Measurements from ENCODE around the gene CDCA5. TPM values are rescaled to one million over a fixed set of nuclear protein-coding genes. Genes with fewer than 3 reads are reported as not detected.

The CDCA5 gene
- polyA plus RNA-seq, 1 donor from 2014 or later, result 2.0 TPM

GRCh38 chr11:65078786-65079342 is 5.0 kb downstream of the CDCA5 start:
- H3K27ac Mint-ChIP-seq, result peak overlapping the region in 1 of 3 donors; percentile 96
- H3K36me3 Mint-ChIP-seq, result no peaks in the 10 kb centered on the region
- H3K4me1 Mint-ChIP-seq, result peaks cover 11 to 16% (median 16%) of the 10 kb centered on the region in 3 donors
- H3K27me3 Mint-ChIP-seq, result no peaks in the 10 kb centered on the region
- peak overlapping the region in 1 of 4 donors; percentile 81 for H3K4me3 Mint-ChIP-seq
- H3K9me3 Mint-ChIP-seq, result no peaks in the 10 kb centered on the region

GRCh38 chr11:65078151-65078550 is 5.7 kb downstream of the CDCA5 start:
- Mint-ChIP-seq H3K9me3 (no peaks in the 10 kb centered on the region), H3K27ac (peak overlapping the region in 2 of 3 donors; percentile 85 to 96), H3K36me3 (no peaks in the 10 kb centered on the region), H3K27me3 (no peaks in the 10 kb centered on the region), H3K4me1 (peaks cover 9 to 14% (median 13%) of the 10 kb centered on the region in 3 donors), H3K4me3 (peak overlapping the region in 2 of 4 donors; percentile 30 to 90)

- no peaks in the 10 kb centered on the region for H3K9me3 Mint-ChIP-seq
- no peak overlapping the region for H3K4me3 Mint-ChIP-seq
- H3K27me3 Mint-ChIP-seq, result no peaks in the 10 kb centered on the region
- H3K36me3 Mint-ChIP-seq, result no peaks in the 10 kb centered on the region
- H3K4me1 Mint-ChIP-seq, result peaks cover 9 to 12% (median 10%) of the 10 kb centered on the region in 3 donors
- no peak overlapping the region for H3K27ac Mint-ChIP-seq
These were observed 6.4 kb downstream of the CDCA5 start for GRCh38 chr11:65077451-65077850.

- Mint-ChIP-seq H3K4me1 (peaks cover 5 to 9% (median 6%) of the 10 kb centered on the region in 3 donors), H3K4me3 (no peak overlapping the region), H3K27me3 (no peaks in the 10 kb centered on the region), H3K27ac (no peak overlapping the region), H3K36me3 (no peaks in the 10 kb centered on the region), H3K9me3 (no peaks in the 10 kb centered on the region)
These were observed 11.2 kb downstream of the CDCA5 start for GRCh38 chr11:65072631-65072966.

- Mint-ChIP-seq H3K27ac (peak overlapping the region in 2 of 3 donors; percentile 31 to 55), H3K9me3 (no peaks in the 10 kb centered on the region), H3K27me3 (no peaks in the 10 kb centered on the region), H3K4me3 (peak overlapping the region in 1 of 4 donors; percentile 12), H3K4me1 (peaks cover 5 to 9% (median 6%) of the 10 kb centered on the region in 3 donors), H3K36me3 (no peaks in the 10 kb centered on the region)
These were observed 11.8 kb downstream of the CDCA5 start for GRCh38 chr11:65071907-65072630.

GRCh38 chr11:65069217-65069616 is 14.6 kb downstream of the CDCA5 start:
- no peak overlapping the region for H3K4me3 Mint-ChIP-seq
- no peaks in the 10 kb centered on the region for H3K27me3 Mint-ChIP-seq

GRCh38 chr11:65067446-65067845 is 16.4 kb downstream of the CDCA5 start:
- H3K27me3 Mint-ChIP-seq, result no peaks in the 10 kb centered on the region
- H3K27ac Mint-ChIP-seq, result no peak overlapping the region
- H3K4me3 Mint-ChIP-seq, result no peak overlapping the region
- H3K9me3 Mint-ChIP-seq, result no peaks in the 10 kb centered on the region
- no peaks in the 10 kb centered on the region for H3K36me3 Mint-ChIP-seq
- peaks cover 4 to 9% (median 5%) of the 10 kb centered on the region in 3 donors for H3K4me1 Mint-ChIP-seq

More at GRCh38 chr11:65069217-65069616, 14.6 kb downstream of the CDCA5 start:
- Mint-ChIP-seq H3K4me1 (peaks cover 5 to 9% (median 6%) of the 10 kb centered on the region in 3 donors), H3K9me3 (no peaks in the 10 kb centered on the region), H3K27ac (no peak overlapping the region), H3K36me3 (no peaks in the 10 kb centered on the region)

GRCh38 chr11:65066805-65067291 is 17.0 kb downstream of the CDCA5 start:
- H3K27ac Mint-ChIP-seq, result no peak overlapping the region
- H3K4me3 Mint-ChIP-seq, result no peak overlapping the region
- peaks cover 1 to 8% (median 3%) of the 10 kb centered on the region in 3 donors for H3K4me1 Mint-ChIP-seq
- H3K9me3 Mint-ChIP-seq, result no peaks in the 10 kb centered on the region
- no peaks in the 10 kb centered on the region for H3K36me3 Mint-ChIP-seq
- peaks cover 2% of the 10 kb centered on the region for H3K27me3 Mint-ChIP-seq

GRCh38 chr11:65066315-65066714 is 17.5 kb downstream of the CDCA5 start:
- no peak overlapping the region for H3K4me3 Mint-ChIP-seq
- no peaks in the 10 kb centered on the region for H3K9me3 Mint-ChIP-seq
- no peak overlapping the region for H3K27ac Mint-ChIP-seq
- peaks cover 2% of the 10 kb centered on the region for H3K27me3 Mint-ChIP-seq
- no peaks in the 10 kb centered on the region for H3K36me3 Mint-ChIP-seq
- peaks cover 0 to 5% (median 3%) of the 10 kb centered on the region in 3 donors for H3K4me1 Mint-ChIP-seq

- H3K27ac Mint-ChIP-seq, result no peak overlapping the region
- H3K9me3 Mint-ChIP-seq, result no peaks in the 10 kb centered on the region
- peaks cover 0 to 9% (median 3%) of the 10 kb centered on the region in 3 donors for H3K4me1 Mint-ChIP-seq
- H3K4me3 Mint-ChIP-seq, result no peak overlapping the region
- no peaks in the 10 kb centered on the region for H3K36me3 Mint-ChIP-seq
- H3K27me3 Mint-ChIP-seq, result peaks cover 2% of the 10 kb centered on the region
These were observed 18.0 kb downstream of the CDCA5 start for GRCh38 chr11:65065851-65066250.

- Mint-ChIP-seq H3K4me3 (no peak overlapping the region), H3K4me1 (peaks cover 0 to 9% (median 3%) of the 10 kb centered on the region in 3 donors), H3K9me3 (no peaks in the 10 kb centered on the region), H3K27me3 (peaks cover 2% of the 10 kb centered on the region), H3K36me3 (no peaks in the 10 kb centered on the region), H3K27ac (no peak overlapping the region)
These were observed 19.0 kb downstream of the CDCA5 start for GRCh38 chr11:65064847-65065240.

GRCh38 chr11:65063532-65063931 is 20.3 kb downstream of the CDCA5 start:
- Mint-ChIP-seq H3K36me3 (no peaks in the 10 kb centered on the region), H3K9me3 (no peaks in the 10 kb centered on the region), H3K27ac (no peak overlapping the region), H3K4me1 (peaks cover 0 to 8% (median 3%) of the 10 kb centered on the region in 3 donors), H3K4me3 (no peak overlapping the region), H3K27me3 (peaks cover 2% of the 10 kb centered on the region)

- Mint-ChIP-seq H3K27me3 (peaks cover 2% of the 10 kb centered on the region), H3K9me3 (no peaks in the 10 kb centered on the region), H3K27ac (no peak overlapping the region), H3K36me3 (no peaks in the 10 kb centered on the region), H3K4me1 (peaks cover 0 to 8% (median 5%) of the 10 kb centered on the region in 3 donors), H3K4me3 (no peak overlapping the region)
These were observed 22.9 kb downstream of the CDCA5 start for GRCh38 chr11:65060913-65061408.

- Mint-ChIP-seq H3K4me3 (peak overlapping the region in 1 of 4 donors; percentile 30), H3K9me3 (no peaks in the 10 kb centered on the region), H3K4me1 (peaks cover 4 to 10% (median 9%) of the 10 kb centered on the region in 3 donors)
These were observed 23.6 kb downstream of the CDCA5 start for GRCh38 chr11:65059959-65060824.

GRCh38 chr11:65059523-65059922 is 24.3 kb downstream of the CDCA5 start:
- H3K4me1 Mint-ChIP-seq, result peaks cover 4 to 13% (median 9%) of the 10 kb centered on the region in 3 donors
- H3K4me3 Mint-ChIP-seq, result peak overlapping the region in 1 of 4 donors; percentile 30
- H3K27ac Mint-ChIP-seq, result no peak overlapping the region
- H3K27me3 Mint-ChIP-seq, result peaks cover 2% of the 10 kb centered on the region
- H3K36me3 Mint-ChIP-seq, result no peaks in the 10 kb centered on the region
- no peaks in the 10 kb centered on the region for H3K9me3 Mint-ChIP-seq

More at GRCh38 chr11:65059959-65060824, 23.6 kb downstream of the CDCA5 start:
- Mint-ChIP-seq H3K36me3 (no peaks in the 10 kb centered on the region), H3K27ac (no peak overlapping the region), H3K27me3 (peaks cover 2% of the 10 kb centered on the region)
